Measurements from ENCODE around the gene PLXNA4.

Gene PLXNA4

GRCh38 chr7:132134814-132135445, 441.3 kb downstream of the PLXNA4 start:
- no peak for DNase-seq (ENCODE audit: extremely low read depth in 1 of 2, low read depth in 1 of 2)

- DNase-seq (ENCODE audit: extremely low read depth in 1 of 2, low read depth in 1 of 2) = no peak
Measured at GRCh38 chr7:132133501-132133900, 442.8 kb downstream of the PLXNA4 start.

- DNase-seq (ENCODE audit: extremely low read depth in 1 of 2, low read depth in 1 of 2) = no peak
Measured at GRCh38 chr7:132131196-132131595, 445.1 kb downstream of the PLXNA4 start.

GRCh38 chr7:132130497-132130896, 445.8 kb downstream of the PLXNA4 start:
- DNase-seq (ENCODE audit: extremely low read depth in 1 of 2, low read depth in 1 of 2) = no peak

- no peak for DNase-seq (ENCODE audit: extremely low read depth in 1 of 2, low read depth in 1 of 2)
Measured at GRCh38 chr7:132125872-132126595, 450.2 kb downstream of the PLXNA4 start.

- no peak for DNase-seq (ENCODE audit: extremely low read depth in 1 of 2, low read depth in 1 of 2)
Measured at GRCh38 chr7:132125096-132125495, 451.2 kb downstream of the PLXNA4 start.

GRCh38 chr7:132124575-132124974, 451.7 kb downstream of the PLXNA4 start:
- no peak for DNase-seq (ENCODE audit: extremely low read depth in 1 of 2, low read depth in 1 of 2)

GRCh38 chr7:132123773-132124172, 452.5 kb downstream of the PLXNA4 start:
- no peak for DNase-seq (ENCODE audit: extremely low read depth in 1 of 2, low read depth in 1 of 2)

- no peak for DNase-seq (ENCODE audit: extremely low read depth in 1 of 2, low read depth in 1 of 2)
Measured at GRCh38 chr7:132122901-132123300, 453.4 kb downstream of the PLXNA4 start.

- no peak for DNase-seq (ENCODE audit: extremely low read depth in 1 of 2, low read depth in 1 of 2)
Measured at GRCh38 chr7:132121987-132122386, 454.3 kb downstream of the PLXNA4 start.

- no peak for DNase-seq (ENCODE audit: extremely low read depth in 1 of 2, low read depth in 1 of 2)
Measured at GRCh38 chr7:132118641-132119040, 457.6 kb downstream of the PLXNA4 start.

- DNase-seq (ENCODE audit: extremely low read depth in 1 of 2, low read depth in 1 of 2) = no peak
Measured at GRCh38 chr7:132117636-132118035, 458.6 kb downstream of the PLXNA4 start.

GRCh38 chr7:132117181-132117580, 459.1 kb downstream of the PLXNA4 start:
- DNase-seq (ENCODE audit: extremely low read depth in 1 of 2, low read depth in 1 of 2) = no peak

- no peak for DNase-seq (ENCODE audit: extremely low read depth in 1 of 2, low read depth in 1 of 2)
Measured at GRCh38 chr7:132116369-132116768, 459.9 kb downstream of the PLXNA4 start.

- no peak for DNase-seq (ENCODE audit: extremely low read depth in 1 of 2, low read depth in 1 of 2)
Measured at GRCh38 chr7:132115758-132116157, 460.5 kb downstream of the PLXNA4 start.

GRCh38 chr7:132115028-132115427, 461.2 kb downstream of the PLXNA4 start:
- no peak for DNase-seq (ENCODE audit: extremely low read depth in 1 of 2, low read depth in 1 of 2)

GRCh38 chr7:132114411-132114810, 461.9 kb downstream of the PLXNA4 start:
- DNase-seq (ENCODE audit: extremely low read depth in 1 of 2, low read depth in 1 of 2) = no peak

GRCh38 chr7:132113536-132114371, 462.5 kb downstream of the PLXNA4 start:
- no peak for DNase-seq (ENCODE audit: extremely low read depth in 1 of 2, low read depth in 1 of 2)

- DNase-seq (ENCODE audit: extremely low read depth in 1 of 2, low read depth in 1 of 2) = no peak
Measured at GRCh38 chr7:132112657-132113056, 463.6 kb downstream of the PLXNA4 start.

- no peak for DNase-seq (ENCODE audit: extremely low read depth in 1 of 2, low read depth in 1 of 2)
Measured at GRCh38 chr7:132112106-132112505, 464.2 kb downstream of the PLXNA4 start.

- DNase-seq (ENCODE audit: extremely low read depth in 1 of 2, low read depth in 1 of 2) = no peak
Measured at GRCh38 chr7:132110692-132111091, 465.6 kb downstream of the PLXNA4 start.

- no peak for DNase-seq (ENCODE audit: extremely low read depth in 1 of 2, low read depth in 1 of 2)
Measured at GRCh38 chr7:132109769-132110168, 466.5 kb downstream of the PLXNA4 start.

Data from stimulated activated CD8-positive, alpha-beta memory T cell treated with anti-CD3 and anti-CD28 coated beads, Interleukin-7, amount 100 ng/mL, for 48 hours (primary cell).